Measurements from ENCODE around the gene RHEB.

DNA sequence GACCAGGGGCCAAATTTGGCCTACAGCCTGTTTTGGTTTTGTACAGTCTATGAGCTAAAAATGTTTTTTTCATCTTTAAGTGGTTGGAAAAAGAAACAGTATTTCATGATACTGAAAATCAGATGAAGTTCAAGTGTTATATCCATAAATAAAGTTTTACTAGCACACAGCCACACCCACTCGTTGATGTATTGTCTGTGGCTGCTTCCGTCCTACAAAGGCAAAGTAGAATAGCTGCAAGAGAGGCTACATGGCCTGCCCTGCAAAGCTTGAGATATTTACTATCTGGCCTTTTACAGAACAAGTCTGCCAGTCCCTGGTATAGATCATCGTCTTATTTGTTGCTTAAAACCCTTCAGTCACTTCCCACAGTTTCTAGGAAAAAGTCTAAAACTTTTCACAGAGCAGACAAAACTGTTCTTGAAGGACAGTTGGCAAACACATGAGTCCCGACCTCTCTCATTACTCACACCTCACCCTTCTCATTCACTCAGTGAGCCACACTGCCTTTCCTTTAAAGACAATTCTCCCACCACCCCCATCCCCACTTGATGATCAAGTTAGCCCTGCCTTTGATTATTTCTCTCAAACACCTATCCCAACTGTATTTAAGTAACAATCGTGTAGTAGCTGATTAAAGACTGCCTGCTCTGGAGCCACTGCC is 9.9 kb downstream of the RHEB start:
- TF ChIP-seq POLR2A (IDR thresholded peaks at IDR 0.05): no peak
- TF ChIP-seq, protein P1, sequence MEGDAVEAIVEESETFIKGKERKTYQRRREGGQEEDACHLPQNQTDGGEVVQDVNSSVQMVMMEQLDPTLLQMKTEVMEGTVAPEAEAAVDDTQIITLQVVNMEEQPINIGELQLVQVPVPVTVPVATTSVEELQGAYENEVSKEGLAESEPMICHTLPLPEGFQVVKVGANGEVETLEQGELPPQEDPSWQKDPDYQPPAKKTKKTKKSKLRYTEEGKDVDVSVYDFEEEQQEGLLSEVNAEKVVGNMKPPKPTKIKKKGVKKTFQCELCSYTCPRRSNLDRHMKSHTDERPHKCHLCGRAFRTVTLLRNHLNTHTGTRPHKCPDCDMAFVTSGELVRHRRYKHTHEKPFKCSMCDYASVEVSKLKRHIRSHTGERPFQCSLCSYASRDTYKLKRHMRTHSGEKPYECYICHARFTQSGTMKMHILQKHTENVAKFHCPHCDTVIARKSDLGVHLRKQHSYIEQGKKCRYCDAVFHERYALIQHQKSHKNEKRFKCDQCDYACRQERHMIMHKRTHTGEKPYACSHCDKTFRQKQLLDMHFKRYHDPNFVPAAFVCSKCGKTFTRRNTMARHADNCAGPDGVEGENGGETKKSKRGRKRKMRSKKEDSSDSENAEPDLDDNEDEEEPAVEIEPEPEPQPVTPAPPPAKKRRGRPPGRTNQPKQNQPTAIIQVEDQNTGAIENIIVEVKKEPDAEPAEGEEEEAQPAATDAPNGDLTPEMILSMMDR (IDR thresholded peaks at IDR 0.05): no peak
